HG03575 (cell line): Measurements from ENCODE around the gene CDK14.

Experiments used
- ATAC-seq: cut with Tn5 transposase; IDR thresholded peaks from one replicate; pipeline ENCODE4 v1.9.1; 2021; ENCODE audit not compliant: unreplicated experiment, insufficient number of reproducible peaks, low FRiP score; ENCODE audit errors: extremely low read depth

Gene CDK14

GRCh38 chr7:90946730-90947501, 350.8 kb downstream of the CDK14 start:
- no peak for ATAC-seq

GRCh38 chr7:90948085-90948484, 352.0 kb downstream of the CDK14 start:
- ATAC-seq = no peak

- no peak for ATAC-seq
Observed at GRCh38 chr7:90951229-90951628, 355.1 kb downstream of the CDK14 start.

- ATAC-seq = no peak
Observed at GRCh38 chr7:90951986-90952954, 356.1 kb downstream of the CDK14 start.

GRCh38 chr7:90955641-90956207, 359.6 kb downstream of the CDK14 start:
- no peak for ATAC-seq

- no peak for ATAC-seq
Observed at GRCh38 chr7:90957883-90958282, 361.8 kb downstream of the CDK14 start.

GRCh38 chr7:90958647-90959046, 362.5 kb downstream of the CDK14 start:
- no peak for ATAC-seq

- no peak for ATAC-seq
Observed at GRCh38 chr7:90961037-90961725, 365.1 kb downstream of the CDK14 start.

- ATAC-seq = no peak
Observed at GRCh38 chr7:90965211-90965610, 369.1 kb downstream of the CDK14 start.

- no peak for ATAC-seq
Observed at GRCh38 chr7:90966346-90966745, 370.2 kb downstream of the CDK14 start.

GRCh38 chr7:90968871-90969270, 372.8 kb downstream of the CDK14 start:
- ATAC-seq = no peak

- no peak for ATAC-seq
Observed at GRCh38 chr7:90972906-90973550, 376.9 kb downstream of the CDK14 start.

GRCh38 chr7:90977056-90977455, 380.9 kb downstream of the CDK14 start:
- ATAC-seq = no peak

- ATAC-seq = no peak
Observed at GRCh38 chr7:90980545-90980944, 384.4 kb downstream of the CDK14 start.

- ATAC-seq = no peak
Observed at GRCh38 chr7:90982228-90982627, 386.1 kb downstream of the CDK14 start.

GRCh38 chr7:90984692-90985091, 388.6 kb downstream of the CDK14 start:
- ATAC-seq = no peak

- no peak for ATAC-seq
Observed at GRCh38 chr7:90988516-90988915, 392.4 kb downstream of the CDK14 start.

GRCh38 chr7:90988996-90989765, 393.1 kb downstream of the CDK14 start:
- no peak for ATAC-seq
